Measurements from ENCODE around the gene MFN2.

The MFN2 gene

DNA sequence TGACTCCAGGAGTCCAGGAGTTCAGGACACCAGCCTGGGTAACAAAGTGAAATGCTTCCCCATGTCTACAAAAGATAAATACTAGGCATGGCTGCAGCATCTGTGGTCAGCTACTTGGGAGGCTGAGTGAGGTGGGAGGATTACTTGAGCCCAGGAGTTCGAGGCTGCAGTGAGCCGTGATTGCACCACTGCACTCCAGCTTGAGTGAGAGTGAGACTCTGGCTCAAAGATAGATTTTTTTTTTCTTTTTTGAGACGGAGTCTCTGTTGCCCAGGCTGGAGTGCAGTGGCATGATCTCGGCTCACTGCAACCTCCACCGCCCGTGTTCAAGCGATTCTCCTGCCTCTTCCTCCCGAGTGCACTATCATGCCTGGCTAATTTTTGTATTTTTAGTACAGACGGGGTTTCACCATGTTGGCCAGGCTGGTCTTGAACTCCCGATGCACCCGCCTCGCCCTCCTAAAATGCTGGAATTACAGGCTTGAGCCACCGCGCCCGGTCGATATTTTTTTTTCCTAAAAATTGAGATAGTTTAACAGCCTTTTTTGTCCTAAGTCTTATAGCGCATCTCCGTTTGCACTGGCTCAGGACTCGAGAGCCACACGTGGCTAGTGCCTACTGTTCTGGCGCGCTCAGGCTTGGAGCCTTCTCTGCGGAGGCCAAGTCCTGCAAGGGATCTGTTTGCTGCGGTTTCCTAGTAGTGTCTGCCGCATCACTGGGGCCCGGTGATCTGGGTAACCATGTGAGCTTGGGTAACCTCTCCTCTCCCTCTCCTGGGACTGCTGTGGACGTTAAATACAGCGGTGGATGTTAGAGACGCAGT is 1.0 kb upstream of the MFN2 start:
- H3K27me3 Mint-ChIP-seq, result no peaks in the 10 kb centered on the region
- peaks cover 36% of the 10 kb centered on the region for H3K36me3 Mint-ChIP-seq (ENCODE audit: low read depth)
- peak overlapping the region; percentile 99 for H3K4me3 Mint-ChIP-seq
- H3K27ac Mint-ChIP-seq, result peak overlapping the region; percentile 85
- no peaks in the 10 kb centered on the region for H3K9me3 Mint-ChIP-seq
- H3K4me1 Mint-ChIP-seq (ENCODE audit: low read depth), result peaks cover 40% of the 10 kb centered on the region

- Mint-ChIP-seq H3K27me3 (no peaks in the 10 kb centered on the region), H3K4me3 (peak overlapping the region; percentile 99), H3K9me3 (no peaks in the 10 kb centered on the region), H3K36me3 (ENCODE audit: low read depth) (peaks cover 37% of the 10 kb centered on the region), H3K27ac (peak overlapping the region; percentile 96), H3K4me1 (ENCODE audit: low read depth) (peaks cover 36% of the 10 kb centered on the region)
Measured at GRCh38 chr1:11980676-11980972, 380 bp downstream of the MFN2 start.

DNA sequence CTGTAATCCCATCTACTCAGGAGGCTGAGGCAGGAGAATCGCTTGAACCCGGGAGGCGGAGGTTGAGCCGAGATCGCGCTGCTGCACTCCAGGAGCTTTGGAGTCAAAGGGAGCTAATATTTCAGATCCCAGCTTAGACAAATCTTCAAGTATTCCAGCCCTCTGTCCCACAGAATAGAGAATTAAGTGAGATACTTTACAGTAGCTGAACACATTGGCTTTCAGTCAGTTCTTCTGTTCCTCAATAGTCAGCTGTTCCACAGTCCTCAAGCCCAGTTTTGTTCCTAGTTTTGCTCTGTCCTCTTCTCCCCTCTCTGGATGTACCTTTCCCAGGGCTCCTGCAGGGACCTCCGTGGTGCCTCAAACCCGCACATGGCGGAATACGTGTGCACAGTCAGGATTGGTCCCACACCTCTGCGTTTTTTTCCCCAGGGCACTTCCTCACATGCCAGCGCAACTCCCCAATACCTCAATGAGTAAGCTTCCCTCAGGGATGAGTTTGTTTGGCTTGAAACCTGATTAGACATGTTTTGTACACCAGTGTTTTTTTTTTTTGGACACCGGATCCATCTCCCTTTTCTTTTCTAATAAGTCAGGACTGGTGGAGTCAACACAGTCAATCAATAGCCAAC is 1.2 kb downstream of the MFN2 start:
- peaks cover 44% of the 10 kb centered on the region for H3K36me3 Mint-ChIP-seq (ENCODE audit: low read depth)
- H3K4me1 Mint-ChIP-seq (ENCODE audit: low read depth), result peaks cover 39% of the 10 kb centered on the region
- peak overlapping the region; percentile 96 for H3K27ac Mint-ChIP-seq
- no peaks in the 10 kb centered on the region for H3K9me3 Mint-ChIP-seq
- no peaks in the 10 kb centered on the region for H3K27me3 Mint-ChIP-seq
- peak overlapping the region; percentile 99 for H3K4me3 Mint-ChIP-seq

DNA sequence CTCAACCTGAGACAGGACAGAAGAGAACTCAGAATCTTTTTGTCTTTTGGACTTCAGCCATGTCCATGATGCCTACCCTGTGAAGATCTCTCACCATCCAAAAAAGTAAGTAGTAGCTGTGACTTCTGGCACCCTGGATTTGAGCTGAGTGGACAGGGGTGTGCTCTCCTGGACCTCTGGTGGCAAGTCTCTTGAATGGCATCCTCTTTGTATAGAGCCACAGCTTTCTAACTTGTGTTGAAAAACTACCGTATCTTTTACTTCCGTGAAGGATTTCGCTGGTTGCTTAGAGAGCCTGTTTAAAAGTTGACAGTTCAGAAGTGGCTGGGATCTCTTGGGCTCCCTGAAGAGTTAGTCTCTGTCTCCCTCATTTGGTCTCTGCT is 1.8 kb downstream of the MFN2 start:
- H3K4me3 Mint-ChIP-seq, result peak overlapping the region; percentile 99
- peaks cover 39% of the 10 kb centered on the region for H3K4me1 Mint-ChIP-seq (ENCODE audit: low read depth)
- H3K27ac Mint-ChIP-seq, result peak overlapping the region; percentile 73
- H3K9me3 Mint-ChIP-seq, result no peaks in the 10 kb centered on the region
- H3K36me3 Mint-ChIP-seq (ENCODE audit: low read depth), result peaks cover 44% of the 10 kb centered on the region
- no peaks in the 10 kb centered on the region for H3K27me3 Mint-ChIP-seq

GRCh38 chr1:11984121-11984520 is 3.9 kb downstream of the MFN2 start:
- Mint-ChIP-seq H3K4me1 (ENCODE audit: low read depth) (peaks cover 42% of the 10 kb centered on the region), H3K27me3 (no peaks in the 10 kb centered on the region), H3K9me3 (no peaks in the 10 kb centered on the region), H3K36me3 (ENCODE audit: low read depth) (peaks cover 47% of the 10 kb centered on the region), H3K4me3 (no peak overlapping the region), H3K27ac (no peak overlapping the region)

- no peak overlapping the region for H3K4me3 Mint-ChIP-seq
- no peak overlapping the region for H3K27ac Mint-ChIP-seq
- H3K9me3 Mint-ChIP-seq, result no peaks in the 10 kb centered on the region
- H3K27me3 Mint-ChIP-seq, result no peaks in the 10 kb centered on the region
- H3K36me3 Mint-ChIP-seq (ENCODE audit: low read depth), result peaks cover 52% of the 10 kb centered on the region
- H3K4me1 Mint-ChIP-seq (ENCODE audit: low read depth), result peaks cover 44% of the 10 kb centered on the region
Measured at GRCh38 chr1:11984576-11984975, 4.3 kb downstream of the MFN2 start.

DNA sequence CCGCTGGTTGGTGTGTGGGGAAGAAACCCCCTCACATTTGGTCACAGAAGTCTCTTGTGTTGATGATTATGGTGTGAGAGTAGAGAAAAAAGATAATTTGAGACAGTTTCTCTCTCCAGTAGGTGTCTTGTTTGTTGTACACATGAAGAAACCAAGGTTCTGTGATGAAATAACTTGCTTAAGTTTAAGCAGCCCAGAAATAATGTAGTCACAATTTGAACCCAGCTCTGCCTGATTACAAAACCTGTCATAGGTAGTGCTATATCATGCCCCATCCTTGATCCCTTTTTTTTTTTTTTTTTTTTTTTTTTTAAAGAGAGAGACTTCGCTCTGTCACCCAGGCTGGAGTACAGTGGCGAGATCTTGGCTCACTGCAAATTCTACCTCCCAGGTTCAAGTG is 4.9 kb downstream of the MFN2 start:
- Mint-ChIP-seq H3K9me3 (no peaks in the 10 kb centered on the region), H3K36me3 (ENCODE audit: low read depth) (peaks cover 58% of the 10 kb centered on the region), H3K27ac (no peak overlapping the region), H3K4me3 (no peak overlapping the region), H3K4me1 (ENCODE audit: low read depth) (peaks cover 46% of the 10 kb centered on the region), H3K27me3 (no peaks in the 10 kb centered on the region)

- no peak overlapping the region for H3K4me3 Mint-ChIP-seq
- H3K27ac Mint-ChIP-seq, result no peak overlapping the region
- no peaks in the 10 kb centered on the region for H3K27me3 Mint-ChIP-seq
- H3K9me3 Mint-ChIP-seq, result no peaks in the 10 kb centered on the region
- H3K4me1 Mint-ChIP-seq (ENCODE audit: low read depth), result peaks cover 44% of the 10 kb centered on the region
- peaks cover 63% of the 10 kb centered on the region for H3K36me3 Mint-ChIP-seq (ENCODE audit: low read depth)
Measured at GRCh38 chr1:11985851-11986250, 5.6 kb downstream of the MFN2 start.

GRCh38 chr1:11989669-11990068 is 9.4 kb downstream of the MFN2 start:
- H3K27me3 Mint-ChIP-seq, result no peaks in the 10 kb centered on the region
- H3K4me3 Mint-ChIP-seq, result no peak overlapping the region
- H3K27ac Mint-ChIP-seq, result no peak overlapping the region
- H3K9me3 Mint-ChIP-seq, result no peaks in the 10 kb centered on the region
- peaks cover 57% of the 10 kb centered on the region for H3K36me3 Mint-ChIP-seq (ENCODE audit: low read depth)
- H3K4me1 Mint-ChIP-seq (ENCODE audit: low read depth), result peaks cover 18% of the 10 kb centered on the region

GRCh38 chr1:11990303-11991032 is 10.2 kb downstream of the MFN2 start:
- Mint-ChIP-seq H3K4me1 (ENCODE audit: low read depth) (peaks cover 18% of the 10 kb centered on the region), H3K9me3 (no peaks in the 10 kb centered on the region), H3K4me3 (no peak overlapping the region), H3K36me3 (ENCODE audit: low read depth) (peaks cover 54% of the 10 kb centered on the region), H3K27me3 (no peaks in the 10 kb centered on the region), H3K27ac (peak overlapping the region; percentile 28)

GRCh38 chr1:11991969-11992676 is 11.9 kb downstream of the MFN2 start:
- Mint-ChIP-seq H3K27ac (no peak overlapping the region), H3K4me1 (ENCODE audit: low read depth) (peaks cover 14% of the 10 kb centered on the region), H3K27me3 (no peaks in the 10 kb centered on the region), H3K9me3 (no peaks in the 10 kb centered on the region), H3K4me3 (no peak overlapping the region), H3K36me3 (ENCODE audit: low read depth) (peaks cover 62% of the 10 kb centered on the region)

- Mint-ChIP-seq H3K27me3 (no peaks in the 10 kb centered on the region), H3K9me3 (no peaks in the 10 kb centered on the region), H3K36me3 (ENCODE audit: low read depth) (peaks cover 63% of the 10 kb centered on the region), H3K4me3 (no peak overlapping the region), H3K4me1 (ENCODE audit: low read depth) (no peaks in the 10 kb centered on the region), H3K27ac (no peak overlapping the region)
Measured at GRCh38 chr1:11997081-11997850, 17.0 kb downstream of the MFN2 start.

GRCh38 chr1:11998636-11999035 is 18.4 kb downstream of the MFN2 start:
- Mint-ChIP-seq H3K36me3 (ENCODE audit: low read depth) (peaks cover 71% of the 10 kb centered on the region), H3K27ac (no peak overlapping the region), H3K4me3 (no peak overlapping the region)

DNA sequence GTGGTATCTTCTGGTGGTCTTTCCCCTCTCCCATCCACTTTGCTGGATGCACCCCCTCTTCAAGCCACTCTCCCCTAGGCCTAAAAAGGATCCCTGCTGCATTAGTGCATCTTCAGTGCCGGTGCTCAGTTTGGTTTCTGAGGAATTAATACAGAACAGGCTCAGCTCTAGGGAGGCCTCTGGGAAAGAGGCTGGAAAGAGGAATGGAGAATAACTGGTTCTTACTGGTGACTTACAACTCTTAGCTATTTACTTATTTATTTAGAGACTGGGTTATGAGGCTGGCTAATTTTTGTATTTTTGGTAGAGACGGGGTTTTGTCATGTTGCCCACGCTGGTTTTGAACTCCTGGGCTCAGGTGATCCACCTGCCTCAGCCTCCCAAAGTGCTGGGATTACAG is 19.0 kb downstream of the MFN2 start:
- H3K27me3 Mint-ChIP-seq, result no peaks in the 10 kb centered on the region
- no peak overlapping the region for H3K27ac Mint-ChIP-seq
- no peaks in the 10 kb centered on the region for H3K4me1 Mint-ChIP-seq (ENCODE audit: low read depth)
- peaks cover 73% of the 10 kb centered on the region for H3K36me3 Mint-ChIP-seq (ENCODE audit: low read depth)
- no peak overlapping the region for H3K4me3 Mint-ChIP-seq
- H3K9me3 Mint-ChIP-seq, result no peaks in the 10 kb centered on the region

More at GRCh38 chr1:11998636-11999035, 18.4 kb downstream of the MFN2 start:
- no peaks in the 10 kb centered on the region for H3K9me3 Mint-ChIP-seq
- H3K27me3 Mint-ChIP-seq, result no peaks in the 10 kb centered on the region
- H3K4me1 Mint-ChIP-seq (ENCODE audit: low read depth), result no peaks in the 10 kb centered on the region
